B cell (primary cell): ENCODE data around the gene IRF8. TPM values are rescaled to one million over a fixed set of nuclear protein-coding genes. Genes with fewer than 3 reads are reported as not detected.
"Not testable (repeated sequence)": the region's sequence is repeated elsewhere in the genome, so short reads cannot be mapped to it uniquely, and the experiment has no call there.

Experiments
- ATAC-seq: fragments of 200-7000 bp; cut with Tn5 transposase; one replicate; pipeline ENCODE4 v1.10.0; 2021; ENCODE audit warnings: low read depth, mild to moderate bottlenecking, moderate number of reproducible peaks, moderate library complexity
- CTCF ChIA-PET: fragments of 350-600 bp; sonication (Branson Sonifier 250); formaldehyde crosslinking; loops from one replicate; lab custom pipeline; 2021; ENCODE audit warnings: antibody characterized with exemption, inconsistent platforms; lab: Charles Lee
- POLR2A ChIA-PET: fragments of 350-600 bp; sonication (Branson Sonifier 250); formaldehyde crosslinking; loops from one replicate; lab custom pipeline; 2021; ENCODE audit warnings: antibody characterized with exemption; lab: Charles Lee
- DNase-seq: peaks from one replicate; pipeline ENCODE4 v3.0.0; 2013
- H2AFZ ChIP-seq: 2 replicates; pipeline ENCODE4 v1.6.1; 2012; ENCODE audit warnings: mild to moderate bottlenecking, low read depth, low read length; ENCODE audit not compliant: insufficient read depth, poor library complexity, severe bottlenecking
- H3K27ac ChIP-seq, 2 donors: 1 replicate in 1 of 2; 2 replicates in 1 of 2; pipeline ENCODE4 v1.5.1; 2012 to 2013; ENCODE audit warnings: low read length in 2 of 2, mild to moderate bottlenecking in 2 of 2, moderate library complexity in 1 of 2
- H3K27me3 ChIP-seq, 4 experiments: fragments of 200-600 bp in 1 of 4; sonication (generic) in 1 of 4; replicated peaks in 1 of 4; 1 replicate in 2 of 4; 2 replicates in 2 of 4; pipeline versions ENCODE4 v1.6.1 to v1.7.0; 2013 to 2016; ENCODE audit warnings: low read length in 3 of 4, mild to moderate bottlenecking in 2 of 4, mixed read lengths in 1 of 4, moderate library complexity in 1 of 4; ENCODE audit not compliant: insufficient read depth in 4 of 4, control insufficient read depth in 3 of 4; ENCODE audit errors: control extremely low read depth in 1 of 4
- H3K36me3 ChIP-seq, 2 experiments: replicated peaks in 1 of 2; 1 replicate in 1 of 2; 2 replicates in 1 of 2; pipeline versions ENCODE4 v1.6.1 to v1.7.1; 2013; ENCODE audit warnings: low read length in 1 of 2; ENCODE audit not compliant: insufficient read depth in 2 of 2, control insufficient read depth in 1 of 2; ENCODE audit errors: control extremely low read depth in 1 of 2, extremely low read depth in 1 of 2
- H3K4me1 ChIP-seq, 2 donors: fragments of 200-600 bp in 1 of 2; sonication (generic) in 1 of 2; 1 replicate in 1 of 2; 2 replicates in 1 of 2; pipeline versions ENCODE4 v1.5.1 to v1.6.1; 2013 to 2017; ENCODE audit warnings: low read length in 2 of 2; ENCODE audit not compliant: control insufficient read depth in 2 of 2, insufficient read depth in 2 of 2
- H3K4me2 ChIP-seq: replicated peaks from 2 replicates; pipeline ENCODE3; 2012; ENCODE audit warnings: mild to moderate bottlenecking, low read depth, low read length; ENCODE audit not compliant: poor library complexity, severe bottlenecking
- H3K4me3 ChIP-seq, 5 experiments: fragments of 200-600 bp in 1 of 5; sonication (generic) in 1 of 5; 1 replicate in 3 of 5; 2 replicates in 2 of 5; pipeline versions ENCODE4 v1.5.1 to v1.7.0; 2011 to 2016; ENCODE audit warnings: low read length in 4 of 5, mild to moderate bottlenecking in 4 of 5, low read depth in 2 of 5, control low read depth in 1 of 5, moderate library complexity in 1 of 5; ENCODE audit not compliant: insufficient read depth in 1 of 5; ENCODE audit errors: control extremely low read depth in 1 of 5, extremely low read depth in 1 of 5
- H3K79me2 ChIP-seq: fragments of 200-600 bp; sonication (generic); one replicate; pipeline ENCODE4 v1.6.0; 2016; ENCODE audit warnings: low read length; ENCODE audit not compliant: control insufficient read depth, insufficient read depth
- H3K9ac ChIP-seq: fragments of 200-600 bp; sonication (generic); 2 replicates; pipeline ENCODE4 v1.6.1; 2017; ENCODE audit warnings: mild to moderate bottlenecking, low read length, moderate library complexity
- H3K9me3 ChIP-seq, 3 donors: one replicate each; pipeline versions ENCODE4 v1.6.1 to v1.7.1; 2013; ENCODE audit warnings: low read length in 2 of 3; ENCODE audit not compliant: control insufficient read depth in 2 of 3, insufficient read depth in 1 of 3; ENCODE audit errors: control extremely low read depth in 1 of 3
- H4K20me1 ChIP-seq: 2 replicates; pipeline ENCODE4 v1.6.0; 2012; ENCODE audit warnings: mild to moderate bottlenecking, low read length; ENCODE audit not compliant: insufficient read depth, control insufficient read depth, poor library complexity, severe bottlenecking
- H3K27ac Mint-ChIP-seq: one replicate; pipeline ENCODE4 v1.8.0; 2021; ENCODE audit warnings: mixed read lengths
- H3K27me3 Mint-ChIP-seq: one replicate; pipeline ENCODE4 v1.8.0; 2021; ENCODE audit warnings: mixed read lengths
- H3K4me1 Mint-ChIP-seq: one replicate; pipeline ENCODE4 v1.8.0; 2021; ENCODE audit warnings: mixed read lengths
- H3K4me3 Mint-ChIP-seq: one replicate; pipeline ENCODE4 v1.8.0; 2021; ENCODE audit warnings: mixed read lengths
- H3K9me3 Mint-ChIP-seq: one replicate; pipeline ENCODE4 v1.8.0; 2022; ENCODE audit warnings: mixed read lengths; ENCODE audit not compliant: insufficient read depth
- EZH2 ChIP-seq: IDR thresholded peaks from 2 replicates; pipeline ENCODE4 v1.6.1; 2012; ENCODE audit warnings: borderline replicate concordance, low read depth, mild to moderate bottlenecking, moderate library complexity, low read length; ENCODE audit not compliant: insufficient read depth, poor library complexity, severe bottlenecking
- WGBS: methylation state at CpG from one replicate; pipeline ENCODE4 v1.1.5; 2013; ENCODE audit warnings: missing lambda C conversion rate; ENCODE audit not compliant: insufficient coverage; 5-methylcytosine and 5-hydroxymethylcytosine counted together
- intact Hi-C: fragments of 100-400 bp; cut with micrococcal nuclease; formaldehyde crosslinking; loops from one replicate; pipeline ENCODE4 v1.10.0; 2022
- polyA plus RNA-seq: library from polyadenylated mRNA; depleted of rRNA; stranded (reverse); fragments of >200 nt; gene quantifications from 2 replicates; pipeline ENCODE4 v1.2.3, GENCODE V29; 2012
- total RNA-seq, 2 donors: library from RNA; stranded (reverse); fragments of 120-200 nt in 1 of 2; gene quantifications; 1 replicate in 1 of 2; 2 replicates in 1 of 2; pipeline versions ENCODE4 v1.2.3 to v1.2.4, GENCODE V29; 2013 to 2022
- TF ChIP-seq, protein P1 (sequence below): fragments of 200-600 bp; IDR thresholded peaks from one replicate; pipeline ENCODE4 v1.8.0; 2022; ENCODE audit warnings: antibody characterized with exemption, mild to moderate bottlenecking

The IRF8 gene
- total and polyA plus RNA-seq, 2 donors (not counting 1 experiment from before 2014, with no cell fraction given), result 309 to 332 TPM

DNA sequence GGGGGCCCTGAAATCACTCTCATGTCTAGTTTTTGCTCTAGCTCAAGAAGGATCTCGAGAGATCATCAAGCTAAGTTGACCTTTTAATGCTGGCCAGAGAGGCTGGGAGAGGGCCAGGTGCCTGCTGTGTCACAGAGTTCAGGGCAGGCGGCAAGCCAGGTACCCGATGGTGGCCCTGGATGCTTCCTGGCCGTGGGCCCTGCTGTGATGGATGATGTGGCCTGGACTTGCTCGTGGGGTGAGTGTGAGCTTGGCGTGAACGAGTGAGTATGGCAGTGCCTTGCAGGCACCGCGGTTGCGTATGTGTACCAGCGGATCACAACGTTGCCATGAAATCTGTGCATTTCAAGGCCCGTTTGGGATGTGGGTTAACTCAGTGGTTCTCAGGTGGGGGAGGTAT lies 7.4 kb downstream of the IRF8 start:
- peak overlapping the region; percentile 92 for H3K4me3 Mint-ChIP-seq
- Histone ChIP-seq H3K27me3 (no peaks in the 10 kb centered on the region), H3K27ac (peak overlapping the region; percentile 80 to 93), H4K20me1 (peaks cover 15% of the 10 kb centered on the region), H2AFZ (no peak overlapping the region), H3K4me2 (peak overlapping the region; percentile 82), H3K9ac (peak overlapping the region; percentile 41), H3K36me3 (peaks cover 3 to 95% of the 10 kb centered on the region in 2 experiments), H3K4me1 (peaks cover 94 to 100% of the 10 kb centered on the region in 2 donors), H3K4me3 (peak overlapping the region in 2 of 5 experiments; percentile 31 to 99), H3K79me2 (peaks cover 88% of the 10 kb centered on the region), H3K9me3 (no peaks in the 10 kb centered on the region)
- peaks cover 95% of the 10 kb centered on the region for H3K4me1 Mint-ChIP-seq
- TF ChIP-seq EZH2, result no peak
- TF ChIP-seq, protein P1, sequence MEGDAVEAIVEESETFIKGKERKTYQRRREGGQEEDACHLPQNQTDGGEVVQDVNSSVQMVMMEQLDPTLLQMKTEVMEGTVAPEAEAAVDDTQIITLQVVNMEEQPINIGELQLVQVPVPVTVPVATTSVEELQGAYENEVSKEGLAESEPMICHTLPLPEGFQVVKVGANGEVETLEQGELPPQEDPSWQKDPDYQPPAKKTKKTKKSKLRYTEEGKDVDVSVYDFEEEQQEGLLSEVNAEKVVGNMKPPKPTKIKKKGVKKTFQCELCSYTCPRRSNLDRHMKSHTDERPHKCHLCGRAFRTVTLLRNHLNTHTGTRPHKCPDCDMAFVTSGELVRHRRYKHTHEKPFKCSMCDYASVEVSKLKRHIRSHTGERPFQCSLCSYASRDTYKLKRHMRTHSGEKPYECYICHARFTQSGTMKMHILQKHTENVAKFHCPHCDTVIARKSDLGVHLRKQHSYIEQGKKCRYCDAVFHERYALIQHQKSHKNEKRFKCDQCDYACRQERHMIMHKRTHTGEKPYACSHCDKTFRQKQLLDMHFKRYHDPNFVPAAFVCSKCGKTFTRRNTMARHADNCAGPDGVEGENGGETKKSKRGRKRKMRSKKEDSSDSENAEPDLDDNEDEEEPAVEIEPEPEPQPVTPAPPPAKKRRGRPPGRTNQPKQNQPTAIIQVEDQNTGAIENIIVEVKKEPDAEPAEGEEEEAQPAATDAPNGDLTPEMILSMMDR, result no peak
- peak overlapping the region; percentile 98 for H3K27ac Mint-ChIP-seq
- intact Hi-C loops, result no loop called here
- no peaks in the 10 kb centered on the region for H3K27me3 Mint-ChIP-seq
- H3K9me3 Mint-ChIP-seq, result no peaks in the 10 kb centered on the region
- ATAC-seq (no peak), DNase-seq (no peak)
- ChIA-PET CTCF (interaction anchor here (0.7 to 13.7 kb wide), 8 partner anchors 10 to 109 kb away, joined by 3 to 143 read pairs (median 4); no protein-coding TSS in a partner anchor), POLR2A (interaction anchor here (1.5 kb wide), 1 partner anchor 14 kb away, joined by 3 read pairs; no protein-coding TSS in a partner anchor)
- WGBS, result 88% methylated on average over 12 of the region's 13 CpGs

DNA sequence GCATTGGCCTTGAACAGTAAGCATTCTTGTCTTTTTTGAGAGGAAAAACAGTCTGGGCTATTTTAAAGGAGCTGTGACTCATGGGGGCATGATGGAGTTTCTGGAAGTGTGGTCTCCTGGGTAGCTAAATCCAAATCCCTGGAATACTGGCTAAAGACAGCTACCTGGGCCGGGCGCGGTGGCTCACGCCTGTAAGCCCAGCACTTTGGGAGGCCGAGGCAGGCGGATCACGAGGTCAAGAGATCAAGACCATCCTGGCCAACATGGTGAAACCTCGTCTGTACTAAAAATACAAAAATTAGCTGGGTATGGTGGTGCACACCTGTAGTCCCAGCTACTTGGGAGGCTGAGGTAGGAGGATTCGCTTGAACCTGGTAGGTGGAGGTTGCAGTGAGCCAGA lies 8.3 kb downstream of the IRF8 start:
- ATAC-seq, DNase-seq, H3K9me3 Mint-ChIP-seq, H3K27me3 ChIP-seq, H3K27me3 Mint-ChIP-seq, intact Hi-C loops, H3K9me3 ChIP-seq, H2AFZ ChIP-seq: not testable (repeated sequence)
- H3K79me2 ChIP-seq, result peaks cover 88% of the 10 kb centered on the region
- WGBS, result 100% methylated on average over 7 of the region's 9 CpGs
- H3K27ac ChIP-seq, result peak overlapping the region; percentile 80 to 93
- CTCF ChIA-PET, result interaction anchor here (1.2 to 13.7 kb wide), 9 partner anchors 8 to 109 kb away, joined by 3 to 143 read pairs (median 6); partner anchors contain the start of gene IRF8
- H4K20me1 ChIP-seq, result peaks cover 16% of the 10 kb centered on the region
- H3K4me3 Mint-ChIP-seq, result peak overlapping the region; percentile 92
- peaks cover 94 to 100% of the 10 kb centered on the region in 2 donors for H3K4me1 ChIP-seq
- peaks cover 6 to 95% of the 10 kb centered on the region in 2 experiments for H3K36me3 ChIP-seq
- H3K4me3 ChIP-seq, result peak overlapping the region in 1 of 5 experiments; percentile 99
- H3K4me1 Mint-ChIP-seq, result peaks cover 95% of the 10 kb centered on the region
- H3K4me2 ChIP-seq, result peak overlapping the region; percentile 82
- H3K9ac ChIP-seq, result peak overlapping the region; percentile 41
- POLR2A ChIA-PET, result interaction anchor here (0.7 to 2.8 kb wide), 2 partner anchors 7 to 21 kb away, joined by 3 to 15 read pairs; partner anchors contain the start of gene IRF8
- peak overlapping the region; percentile 98 for H3K27ac Mint-ChIP-seq
